Tibial nerve (tissue), 4 donors: ENCODE measurements around the gene MINK1. TPM values are rescaled to one million over a fixed set of nuclear protein-coding genes. Genes with fewer than 3 reads are reported as not detected.

Experiments used
- DNase-seq, 2 donors: peaks; one replicate each; pipeline ENCODE4 v3.0.0-alpha.2; 2019; ENCODE audit warnings: low spot score in 2 of 2
- H3K27ac ChIP-seq, 4 donors: fragments of 200-600 bp; sonication (generic) in 3 of 4; one replicate each; pipeline ENCODE4 v1.5.1; 2017 to 2019; ENCODE audit warnings: mild to moderate bottlenecking in 1 of 4
- H3K27me3 ChIP-seq, 2 donors: fragments of 200-600 bp; sonication (generic) in 1 of 2; one replicate each; pipeline versions ENCODE4 v1.5.1 to v1.6.0; 2017 to 2019
- H3K36me3 ChIP-seq, 3 donors: fragments of 200-600 bp; sonication (generic); one replicate each; pipeline ENCODE4 v1.5.1; 2018 to 2019
- H3K4me1 ChIP-seq, 4 donors: fragments of 200-600 bp; sonication (generic) in 3 of 4; one replicate each; pipeline ENCODE4 v1.5.1; 2017 to 2019
- H3K4me3 ChIP-seq, 4 donors: fragments of 200-600 bp; sonication (generic) in 3 of 4; one replicate each; pipeline ENCODE4 v1.5.1; 2017 to 2019; ENCODE audit warnings: mild to moderate bottlenecking in 1 of 4, moderate library complexity in 1 of 4
- H3K9me3 ChIP-seq, 4 donors: fragments of 200-600 bp; sonication (generic) in 3 of 4; one replicate each; pipeline ENCODE4 v1.5.1; 2017 to 2019
- EP300 ChIP-seq, 2 donors: sonication (generic); formaldehyde crosslinking; IDR thresholded peaks; one replicate each; pipeline ENCODE4 v1.6.1; 2017; ENCODE audit warnings: antibody characterized with exemption in 2 of 2, mild to moderate bottlenecking in 1 of 2
- POLR2A ChIP-seq, 2 donors: fragments of 450-650 bp; IDR thresholded peaks; one replicate each; pipeline ENCODE4 v1.6.1; 2017; ENCODE audit warnings: antibody characterized with exemption in 2 of 2, mild to moderate bottlenecking in 2 of 2, moderate library complexity in 2 of 2
- WGBS, 2 donors: methylation state at CpG; one replicate each; pipeline ENCODE4 v1.1.5; 2018; 5-methylcytosine and 5-hydroxymethylcytosine counted together
- total RNA-seq, 4 donors: library from RNA; depleted of rRNA; stranded (reverse); fragments of >200 nt; gene quantifications; one replicate each; pipeline ENCODE4 v1.1.0, GENCODE V29; 2016
- TF ChIP-seq, protein P1 (sequence below), 5 experiments: fragments of 200-600 bp in 3 of 5; fragments of 450-650 bp in 2 of 5; sonication (generic) in 3 of 5; IDR thresholded peaks; one replicate each; pipeline ENCODE4 v1.5.1; 2016 to 2019; ENCODE audit warnings: antibody characterized with exemption in 5 of 5, mild to moderate bottlenecking in 3 of 5, moderate library complexity in 2 of 5

The MINK1 gene
- total RNA-seq, 4 donors from 2014 or later, result 57.1 to 94.3 (median 85.7) TPM

DNA sequence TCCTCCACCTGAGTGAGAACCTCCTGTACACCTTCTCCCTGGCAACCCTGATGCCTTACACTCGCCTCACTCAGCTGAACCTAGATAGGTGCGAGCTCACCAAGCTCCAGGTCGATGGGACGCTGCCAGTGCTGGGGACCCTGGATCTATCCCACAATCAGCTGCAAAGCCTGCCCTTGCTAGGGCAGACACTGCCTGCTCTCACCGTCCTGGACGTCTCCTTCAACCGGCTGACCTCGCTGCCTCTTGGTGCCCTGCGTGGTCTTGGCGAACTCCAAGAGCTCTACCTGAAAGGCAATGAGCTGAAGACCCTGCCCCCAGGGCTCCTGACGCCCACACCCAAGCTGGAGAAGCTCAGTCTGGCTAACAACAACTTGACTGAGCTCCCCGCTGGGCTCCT, 99.6 kb downstream of the MINK1 start:
- Histone ChIP-seq H3K27ac (no peak overlapping the region), H3K36me3 (peaks cover 0 to 29% (median 4%) of the 10 kb centered on the region in 3 donors), H3K9me3 (no peaks in the 10 kb centered on the region), H3K4me1 (peaks cover 0 to 18% (median 3%) of the 10 kb centered on the region in 4 donors), H3K4me3 (no peak overlapping the region), H3K27me3 (no peaks in the 10 kb centered on the region)
- 93 to 94% methylated on average over 12 of the region's 12 CpGs for WGBS, 2 donors
- DNase-seq, result no peak
- TF ChIP-seq POLR2A (IDR thresholded peaks at IDR 0.05) (no peak), EP300 (IDR thresholded peaks at IDR 0.05) (no peak)
- TF ChIP-seq, protein P1, sequence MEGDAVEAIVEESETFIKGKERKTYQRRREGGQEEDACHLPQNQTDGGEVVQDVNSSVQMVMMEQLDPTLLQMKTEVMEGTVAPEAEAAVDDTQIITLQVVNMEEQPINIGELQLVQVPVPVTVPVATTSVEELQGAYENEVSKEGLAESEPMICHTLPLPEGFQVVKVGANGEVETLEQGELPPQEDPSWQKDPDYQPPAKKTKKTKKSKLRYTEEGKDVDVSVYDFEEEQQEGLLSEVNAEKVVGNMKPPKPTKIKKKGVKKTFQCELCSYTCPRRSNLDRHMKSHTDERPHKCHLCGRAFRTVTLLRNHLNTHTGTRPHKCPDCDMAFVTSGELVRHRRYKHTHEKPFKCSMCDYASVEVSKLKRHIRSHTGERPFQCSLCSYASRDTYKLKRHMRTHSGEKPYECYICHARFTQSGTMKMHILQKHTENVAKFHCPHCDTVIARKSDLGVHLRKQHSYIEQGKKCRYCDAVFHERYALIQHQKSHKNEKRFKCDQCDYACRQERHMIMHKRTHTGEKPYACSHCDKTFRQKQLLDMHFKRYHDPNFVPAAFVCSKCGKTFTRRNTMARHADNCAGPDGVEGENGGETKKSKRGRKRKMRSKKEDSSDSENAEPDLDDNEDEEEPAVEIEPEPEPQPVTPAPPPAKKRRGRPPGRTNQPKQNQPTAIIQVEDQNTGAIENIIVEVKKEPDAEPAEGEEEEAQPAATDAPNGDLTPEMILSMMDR (IDR thresholded peaks at IDR 0.05), result no peak

DNA sequence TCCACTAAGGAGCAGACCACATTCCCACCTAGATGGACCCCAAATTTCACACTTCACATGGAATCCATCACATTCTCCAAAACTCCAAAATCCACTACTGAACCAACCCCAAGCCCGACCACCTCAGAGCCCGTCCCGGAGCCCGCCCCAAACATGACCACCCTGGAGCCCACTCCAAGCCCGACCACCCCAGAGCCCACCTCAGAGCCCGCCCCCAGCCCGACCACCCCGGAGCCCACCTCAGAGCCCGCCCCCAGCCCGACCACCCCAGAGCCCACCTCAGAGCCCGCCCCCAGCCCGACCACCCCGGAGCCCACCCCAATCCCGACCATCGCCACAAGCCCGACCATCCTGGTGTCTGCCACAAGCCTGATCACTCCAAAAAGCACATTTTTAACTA, 100.5 kb downstream of the MINK1 start:
- no peak for DNase-seq
- Histone ChIP-seq H3K36me3 (peaks cover 0 to 36% (median 4%) of the 10 kb centered on the region in 3 donors), H3K27ac (no peak overlapping the region), H3K4me1 (peaks cover 0 to 25% (median 8%) of the 10 kb centered on the region in 4 donors), H3K27me3 (no peaks in the 10 kb centered on the region), H3K9me3 (no peaks in the 10 kb centered on the region), H3K4me3 (no peak overlapping the region)
- TF ChIP-seq POLR2A (IDR thresholded peaks at IDR 0.05), result no peak
- TF ChIP-seq, protein P1 (IDR thresholded peaks at IDR 0.05), result no peak
- no peak for TF ChIP-seq EP300 (IDR thresholded peaks at IDR 0.05)
- 68 to 79% methylated on average over 10 of the region's 16 CpGs for WGBS, 2 donors

DNA sequence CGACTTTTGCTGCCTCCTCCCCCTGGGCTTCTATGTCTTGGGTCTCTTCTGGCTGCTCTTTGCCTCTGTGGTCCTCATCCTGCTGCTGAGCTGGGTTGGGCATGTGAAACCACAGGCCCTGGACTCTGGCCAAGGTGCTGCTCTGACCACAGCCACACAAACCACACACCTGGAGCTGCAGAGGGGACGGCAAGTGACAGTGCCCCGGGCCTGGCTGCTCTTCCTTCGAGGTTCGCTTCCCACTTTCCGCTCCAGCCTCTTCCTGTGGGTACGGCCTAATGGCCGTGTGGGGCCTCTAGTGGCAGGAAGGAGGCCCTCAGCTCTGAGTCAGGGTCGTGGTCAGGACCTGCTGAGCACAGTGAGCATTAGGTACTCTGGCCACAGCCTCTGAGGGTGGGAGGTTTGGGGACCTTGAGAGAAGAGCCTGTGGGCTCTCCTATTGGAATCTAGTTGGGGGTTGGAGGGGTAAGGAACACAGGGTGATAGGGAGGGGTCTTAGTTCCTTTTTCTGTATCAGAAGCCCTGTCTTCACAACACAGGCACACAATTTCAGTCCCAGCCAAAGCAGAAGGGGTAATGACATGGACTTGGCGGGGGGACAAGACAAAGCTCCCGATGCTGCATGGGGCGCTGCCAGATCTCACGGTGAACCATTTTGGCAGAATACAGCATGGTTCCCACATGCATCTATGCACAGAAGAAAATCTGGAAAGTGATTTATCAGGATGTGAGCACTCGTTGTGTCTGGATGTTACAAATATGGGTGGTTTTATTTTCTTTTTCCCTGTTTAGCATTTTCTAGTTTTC, 101.2 kb downstream of the MINK1 start:
- Histone ChIP-seq H3K4me1 (peaks cover 0 to 32% (median 14%) of the 10 kb centered on the region in 4 donors), H3K27me3 (no peaks in the 10 kb centered on the region), H3K36me3 (peaks cover 0 to 32% (median 4%) of the 10 kb centered on the region in 3 donors), H3K4me3 (no peak overlapping the region), H3K27ac (peak overlapping the region in 1 of 4 donors; percentile 32), H3K9me3 (no peaks in the 10 kb centered on the region)
- 29 to 38% methylated on average over 14 of the region's 14 CpGs for WGBS, 2 donors
- no peak for DNase-seq
- TF ChIP-seq, protein P1 (IDR thresholded peaks at IDR 0.05), result no peak
- TF ChIP-seq EP300 (IDR thresholded peaks at IDR 0.05) (no peak), POLR2A (IDR thresholded peaks at IDR 0.05) (no peak)

DNA sequence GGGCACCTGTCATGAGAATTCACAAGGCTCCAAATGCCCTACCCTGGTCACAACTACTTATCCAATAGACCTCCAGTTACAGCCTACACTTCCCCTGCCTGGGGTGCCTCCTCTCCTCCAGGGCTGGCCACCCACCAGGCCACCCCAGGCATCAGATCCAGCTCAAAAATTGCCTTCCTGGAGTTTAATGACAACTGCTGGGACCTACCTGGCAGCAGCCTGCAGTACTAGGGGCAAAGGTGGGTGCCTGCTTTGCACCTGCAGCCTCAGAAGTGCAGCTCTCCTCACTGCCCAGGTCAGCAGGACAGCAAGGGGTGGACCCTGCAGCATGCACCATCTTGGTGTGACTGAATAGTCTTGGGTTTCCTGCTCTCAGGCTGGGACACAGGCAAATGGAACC, 102.5 kb downstream of the MINK1 start:
- no peak for DNase-seq
- Histone ChIP-seq H3K27ac (no peak overlapping the region), H3K27me3 (no peaks in the 10 kb centered on the region), H3K9me3 (no peaks in the 10 kb centered on the region), H3K36me3 (peaks cover 0 to 32% (median 4%) of the 10 kb centered on the region in 3 donors), H3K4me3 (no peak overlapping the region), H3K4me1 (peaks cover 0 to 33% (median 15%) of the 10 kb centered on the region in 4 donors)
- TF ChIP-seq EP300 (IDR thresholded peaks at IDR 0.05) (no peak), POLR2A (IDR thresholded peaks at IDR 0.05) (no peak)
- TF ChIP-seq, protein P1 (IDR thresholded peaks at IDR 0.05), result no peak

DNA sequence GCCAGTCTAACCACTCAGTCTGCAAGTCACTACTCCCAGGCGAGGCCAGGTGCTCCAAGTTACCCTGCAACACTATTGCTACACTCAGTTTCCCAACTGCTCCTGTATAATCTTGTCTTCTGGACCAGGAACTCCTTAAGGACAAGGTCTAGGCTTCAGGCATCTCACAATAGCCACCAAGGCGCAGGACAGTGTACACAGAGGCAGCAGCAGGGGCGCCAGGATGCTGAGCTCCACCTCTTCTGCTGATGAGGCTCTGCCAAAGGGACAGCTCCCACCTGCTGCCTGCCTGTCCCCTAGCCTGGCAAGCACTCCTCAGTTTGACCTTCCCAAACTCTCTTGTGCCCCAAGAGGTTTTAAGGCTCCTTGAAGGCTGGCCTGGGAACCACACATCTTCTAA, 103.3 kb downstream of the MINK1 start:
- Histone ChIP-seq H3K27me3 (no peaks in the 10 kb centered on the region), H3K36me3 (peaks cover 0 to 32% (median 4%) of the 10 kb centered on the region in 3 donors), H3K9me3 (no peaks in the 10 kb centered on the region), H3K4me3 (no peak overlapping the region), H3K4me1 (peaks cover 0 to 41% (median 21%) of the 10 kb centered on the region in 4 donors), H3K27ac (no peak overlapping the region)
- 79 to 87% methylated on average over 3 of the region's 3 CpGs for WGBS, 2 donors
- no peak for DNase-seq
- TF ChIP-seq, protein P1 (IDR thresholded peaks at IDR 0.05), result no peak
- TF ChIP-seq POLR2A (IDR thresholded peaks at IDR 0.05), result no peak
- no peak for TF ChIP-seq EP300 (IDR thresholded peaks at IDR 0.05)
